GM21381 (cell line): ENCODE results near the gene IP6K3.

Source experiments
- ATAC-seq: cut with Tn5 transposase; IDR thresholded peaks from one replicate; pipeline ENCODE4 v1.9.1; 2021; ENCODE audit warnings: mild to moderate bottlenecking, moderate library complexity; ENCODE audit not compliant: unreplicated experiment

The IP6K3 gene

DNA sequence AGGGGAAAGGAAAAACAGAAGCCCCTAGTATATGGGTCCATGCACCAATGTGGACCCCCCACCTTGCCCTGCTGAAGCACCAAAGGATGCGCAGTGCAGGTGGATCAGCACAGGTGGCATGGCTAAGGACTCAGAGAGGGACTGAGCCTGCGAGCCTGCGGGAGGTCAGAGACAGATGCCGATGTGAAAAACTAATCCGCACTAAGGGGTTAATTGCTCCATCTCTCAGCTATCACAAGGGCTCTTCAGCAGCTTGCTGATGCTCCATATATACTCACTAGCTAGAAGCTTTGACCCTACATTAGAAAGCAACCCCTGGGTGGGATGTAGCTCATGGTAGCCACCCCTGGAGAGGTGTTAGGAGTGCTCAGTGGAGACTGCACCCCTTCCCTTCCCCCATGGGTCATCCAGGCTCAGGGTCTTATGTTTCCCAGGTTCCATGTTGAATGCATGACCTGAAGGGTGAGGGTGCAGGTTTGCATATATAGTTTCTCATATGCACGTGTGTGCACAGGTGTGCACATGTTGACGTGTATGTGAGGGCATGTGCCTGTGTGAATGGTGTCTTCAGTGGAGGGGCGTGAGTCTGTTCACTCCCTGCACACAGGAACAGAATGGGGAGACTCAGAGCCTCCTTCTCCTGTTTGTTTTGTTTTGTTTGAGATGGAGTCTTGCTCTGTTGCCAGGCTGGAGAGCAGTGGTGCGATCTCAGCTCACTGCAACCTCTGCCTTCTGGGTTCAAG is 13.4 kb upstream of the IP6K3 start:
- ATAC-seq, result no peak

- no peak for ATAC-seq
Observed at GRCh38 chr6:33758815-33759216, 12.1 kb upstream of the IP6K3 start.

- no peak for ATAC-seq
Observed at GRCh38 chr6:33757906-33758305, 11.2 kb upstream of the IP6K3 start.

DNA sequence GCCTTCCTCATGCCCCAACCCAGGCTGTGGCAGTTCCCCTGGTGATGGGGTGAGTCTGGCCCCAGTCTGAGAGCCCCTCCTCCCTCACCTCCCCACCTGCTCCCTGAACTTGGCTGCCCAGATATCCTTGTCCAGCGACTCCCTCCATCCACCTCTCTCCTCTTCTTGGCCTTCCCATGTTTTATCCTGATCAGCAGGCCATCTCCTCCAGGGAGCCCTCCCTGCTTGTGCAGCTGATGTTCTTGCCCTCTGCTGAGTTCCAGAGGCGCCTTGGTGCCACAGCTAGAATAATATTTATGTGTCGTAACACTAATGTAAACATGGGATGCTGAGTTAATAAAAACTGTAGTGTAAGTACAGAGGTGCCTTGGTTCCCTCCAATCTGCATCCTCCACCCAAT is 10.4 kb upstream of the IP6K3 start:
- ATAC-seq, result no peak

- no peak for ATAC-seq
Observed at GRCh38 chr6:33756211-33756954, 9.7 kb upstream of the IP6K3 start.

- ATAC-seq, result no peak
Observed at GRCh38 chr6:33755070-33755869, 8.6 kb upstream of the IP6K3 start.

GRCh38 chr6:33754222-33754621 is 7.5 kb upstream of the IP6K3 start:
- no peak for ATAC-seq

- no peak for ATAC-seq
Observed at GRCh38 chr6:33752646-33753015, 5.9 kb upstream of the IP6K3 start.

DNA sequence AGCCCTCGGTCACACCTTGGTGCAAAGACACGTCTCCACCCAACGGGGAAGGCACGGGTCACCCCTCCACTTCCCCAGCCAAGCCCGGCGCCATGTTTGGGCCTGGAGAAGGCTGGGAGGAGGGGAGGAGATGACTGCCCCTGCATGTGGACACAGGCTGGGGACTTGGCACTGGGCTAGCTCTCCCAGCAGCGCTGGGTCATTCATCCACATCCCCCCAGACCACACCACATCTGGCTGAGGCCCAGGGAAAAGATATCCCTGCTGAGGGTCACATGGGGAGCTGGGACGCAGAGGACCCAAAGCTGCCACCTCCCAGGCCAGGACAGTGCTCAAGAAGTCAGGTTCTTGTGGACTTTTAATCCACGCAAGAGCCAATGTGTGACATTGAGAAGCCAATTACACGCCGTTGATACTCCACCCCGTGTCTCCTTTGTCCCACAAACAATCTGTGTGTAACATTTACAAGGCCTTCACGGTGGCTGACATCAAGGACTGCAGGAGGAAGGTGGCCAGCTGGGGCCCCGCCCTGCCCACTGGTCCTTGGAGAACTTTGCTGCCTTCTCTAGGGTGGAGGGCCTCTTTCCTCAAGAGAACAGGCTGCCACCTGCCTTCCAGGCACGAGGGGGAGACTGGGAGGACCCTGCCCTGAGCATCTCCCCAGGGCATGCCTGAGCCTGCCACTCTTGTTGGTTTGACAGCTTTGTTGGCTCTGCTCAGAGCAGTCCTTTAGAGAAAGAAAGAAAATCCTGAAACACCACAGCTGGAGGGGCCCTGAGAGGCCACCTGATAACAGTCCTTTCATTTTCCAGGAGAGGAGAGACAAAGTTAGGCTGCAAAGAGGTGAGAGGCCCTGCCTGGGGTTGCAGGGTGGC is 5.3 kb upstream of the IP6K3 start:
- ATAC-seq, result no peak

DNA sequence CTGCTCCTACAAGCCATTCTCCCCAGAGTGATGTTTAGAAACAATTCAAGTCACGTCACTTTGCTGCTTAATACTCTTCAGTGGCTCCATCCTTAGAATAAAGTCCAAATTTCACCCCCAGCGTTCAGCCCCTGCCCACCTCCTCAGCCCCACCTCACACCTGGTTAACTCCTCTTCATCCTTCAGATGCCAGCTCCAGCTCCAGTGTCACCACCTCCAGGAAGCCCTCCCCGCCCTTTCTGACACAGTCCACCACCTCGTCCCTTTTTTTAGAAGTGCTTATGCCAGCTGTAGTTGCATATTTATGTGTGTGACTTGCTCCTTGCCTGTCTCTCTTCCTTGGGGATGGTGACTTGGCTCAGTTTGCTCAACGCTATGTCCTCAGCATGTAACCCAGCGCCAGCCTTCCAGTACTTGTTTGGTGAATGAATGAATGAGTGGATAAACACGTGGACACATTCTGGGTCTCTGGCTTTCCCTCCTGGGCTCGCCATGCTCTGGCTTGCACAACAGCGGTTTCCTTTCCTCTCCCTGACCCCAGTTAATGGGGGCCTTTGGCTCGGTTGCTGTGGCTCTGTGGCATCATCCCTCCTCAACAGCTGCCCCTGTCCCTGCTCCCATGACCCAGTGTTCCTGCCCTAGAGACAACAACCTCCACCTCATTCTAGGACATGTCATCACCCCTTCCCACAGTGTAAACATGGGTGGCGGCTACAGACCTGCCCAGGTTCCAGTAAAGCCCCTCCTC is 3.7 kb upstream of the IP6K3 start:
- ATAC-seq, result no peak

GRCh38 chr6:33749401-33749800 is 2.7 kb upstream of the IP6K3 start:
- ATAC-seq, result no peak

DNA sequence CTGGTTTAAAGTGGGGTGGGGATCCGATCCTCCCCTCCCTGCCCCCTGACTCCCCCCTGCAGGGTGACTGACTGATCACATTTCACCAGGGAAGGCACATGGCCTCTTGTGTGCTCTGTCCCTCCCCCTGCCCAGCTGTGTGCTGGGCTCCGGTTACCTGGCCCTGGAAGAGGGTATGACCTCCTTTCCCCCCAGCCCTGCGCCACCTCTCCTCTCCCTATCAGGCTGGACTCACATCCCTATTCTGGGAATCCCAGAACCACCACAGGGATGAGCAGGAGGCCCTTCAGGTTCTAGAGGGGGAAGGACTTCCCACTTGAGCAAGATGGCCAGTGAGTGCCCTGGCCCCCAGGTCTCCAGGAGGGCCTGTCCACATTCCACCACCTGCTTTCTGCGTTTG is 2.1 kb upstream of the IP6K3 start:
- no peak for ATAC-seq

DNA sequence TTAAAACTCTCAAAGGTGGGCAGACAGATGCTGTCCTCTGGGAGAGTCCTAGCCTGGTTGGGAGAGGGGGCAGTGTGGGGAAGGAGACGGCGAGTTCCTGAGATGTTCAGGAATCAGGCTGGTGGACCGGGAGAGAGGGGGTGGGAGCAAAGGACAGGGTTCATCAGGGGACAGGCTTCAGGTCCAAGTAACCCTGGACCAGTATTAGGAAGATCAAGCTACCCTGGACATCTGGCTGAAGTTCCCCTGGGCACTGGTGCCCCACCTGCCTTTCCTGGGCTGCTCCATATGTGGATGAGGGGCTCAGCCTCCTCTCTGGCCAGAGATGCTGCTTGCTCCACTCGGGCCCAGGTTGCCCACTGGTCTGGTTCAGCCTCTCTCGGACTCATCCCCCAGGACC is 1.1 kb upstream of the IP6K3 start:
- ATAC-seq, result no peak

DNA sequence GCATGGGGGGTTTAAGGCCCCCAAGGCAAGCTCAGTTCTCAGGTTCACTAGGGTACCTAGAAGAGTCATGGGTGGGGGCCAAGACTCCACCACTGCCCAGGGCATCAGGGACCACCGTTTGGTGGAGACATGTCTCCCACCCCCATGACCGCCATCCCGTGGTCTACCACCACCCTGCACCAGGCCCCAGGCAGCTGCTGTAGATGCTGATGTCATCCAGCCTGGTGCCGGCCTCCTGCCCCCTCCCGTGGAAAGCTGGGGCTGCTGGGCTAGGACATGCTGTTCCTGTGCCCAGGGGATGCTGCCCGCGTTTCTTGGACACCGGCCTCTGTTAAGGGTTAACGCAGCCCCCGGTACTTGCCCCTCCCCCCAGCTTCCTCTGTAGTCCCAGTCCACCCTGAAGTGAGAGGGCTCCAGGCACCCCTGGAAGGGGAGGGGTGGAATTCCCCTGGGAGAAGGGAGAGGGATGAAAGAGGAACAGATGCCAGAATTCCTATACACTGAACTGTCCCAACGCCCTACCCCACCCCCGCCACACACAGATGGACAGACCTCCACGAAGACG is 587 bp downstream of the IP6K3 start:
- ATAC-seq, result no peak

DNA sequence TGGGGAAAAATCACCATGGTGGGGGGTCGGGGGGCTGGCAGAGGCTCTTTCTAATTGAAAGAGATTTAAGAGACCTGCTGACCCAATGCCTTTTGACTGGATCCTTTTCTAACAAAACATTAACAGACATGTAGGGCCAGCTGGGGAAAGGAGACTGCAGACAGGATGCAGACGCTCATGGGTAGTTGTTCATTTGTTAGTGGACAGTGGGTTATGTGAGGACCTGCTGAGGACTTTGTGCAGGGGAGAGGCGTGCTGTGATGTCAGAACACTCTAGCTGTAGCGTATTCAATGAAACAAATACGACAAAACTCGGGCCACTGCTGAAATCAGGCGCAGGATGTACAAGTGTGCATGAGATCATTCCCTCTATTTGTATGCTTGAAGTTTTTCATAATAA is 1.2 kb downstream of the IP6K3 start:
- no peak for ATAC-seq

DNA sequence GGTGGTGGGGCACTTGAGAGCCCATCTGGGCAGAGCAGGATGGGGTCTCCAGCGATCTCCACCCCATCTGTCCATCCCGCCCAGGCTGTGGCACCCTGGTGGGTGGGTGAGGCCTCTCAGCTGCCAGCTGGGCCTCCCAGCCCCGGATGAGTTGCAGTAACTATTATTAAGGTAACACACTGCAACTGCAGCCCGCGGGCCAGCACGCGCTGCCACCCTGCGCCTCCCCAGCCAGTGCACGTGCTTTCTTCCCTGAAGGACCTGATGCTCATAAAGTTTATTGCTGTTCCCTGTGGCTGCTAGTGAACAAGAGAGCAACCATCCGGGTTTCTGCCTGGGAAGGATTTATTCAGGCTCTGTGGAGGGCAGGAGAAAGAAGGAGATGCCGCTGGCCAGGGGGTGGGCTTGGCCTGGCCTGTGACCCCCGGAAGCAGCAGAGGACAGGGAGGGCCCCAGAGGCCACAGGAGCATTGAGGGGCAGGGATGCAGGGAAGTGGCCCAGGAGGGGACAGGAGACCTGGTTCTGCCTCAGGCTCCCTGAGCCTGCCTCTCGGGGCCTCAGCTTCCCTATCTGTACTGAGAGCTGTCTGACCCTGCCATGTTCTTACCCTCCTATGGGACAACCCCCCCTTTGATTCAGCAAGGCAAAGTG is 1.7 kb downstream of the IP6K3 start:
- no peak for ATAC-seq

GRCh38 chr6:33744001-33744848 is 2.5 kb downstream of the IP6K3 start:
- no peak for ATAC-seq

DNA sequence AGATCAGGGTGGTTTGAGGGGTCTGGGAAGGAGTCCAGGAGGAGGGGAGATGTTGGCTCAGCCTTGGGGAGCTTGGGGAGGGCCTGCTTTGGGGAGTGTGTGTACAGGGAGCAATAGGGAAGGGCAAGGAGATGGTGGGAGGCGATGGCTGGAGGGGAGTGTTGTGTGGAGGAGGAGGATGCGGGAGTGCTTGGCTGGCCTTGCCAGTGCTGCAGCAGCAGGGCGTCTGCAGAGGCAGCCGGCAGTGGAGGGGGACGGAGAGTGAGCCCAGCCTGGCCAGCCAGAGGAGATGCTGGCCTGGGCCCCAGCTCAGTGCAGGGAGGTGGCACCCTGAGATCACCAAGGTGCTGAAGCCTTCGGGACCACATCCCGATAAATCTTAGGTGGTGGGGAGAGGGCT is 3.9 kb downstream of the IP6K3 start:
- no peak for ATAC-seq
